Fibroblast of upper back skin (primary cell): ENCODE results near the gene MAST4.

Experiments used
- DNase-seq: peaks from one replicate; pipeline ENCODE4 v3.0.0-alpha.2; 2013

Gene MAST4

DNA sequence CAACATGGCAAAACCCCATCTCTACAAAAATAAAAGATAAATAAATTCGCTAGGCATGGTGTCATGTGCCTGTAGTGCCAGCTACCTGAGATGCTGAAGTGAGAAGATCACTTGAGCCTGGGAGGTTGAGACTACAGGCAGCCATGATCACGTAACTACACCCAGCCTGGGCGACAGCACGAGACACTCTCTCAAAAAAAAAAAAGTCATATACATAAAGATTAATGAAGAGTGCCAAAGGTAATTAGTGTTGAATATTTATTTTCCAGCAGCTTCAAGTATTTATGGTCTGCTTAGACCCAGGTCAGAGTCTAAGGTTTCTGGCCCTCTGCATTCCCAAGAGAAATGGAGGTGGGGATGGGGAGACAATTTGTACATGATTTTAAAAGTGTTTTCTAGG, 432.7 kb downstream of the MAST4 start:
- no peak for DNase-seq

- no peak for DNase-seq
Measured at GRCh38 chr5:67029481-67029880, 433.3 kb downstream of the MAST4 start.

- DNase-seq: peak; percentile 64
Measured at GRCh38 chr5:67030289-67031056, 434.3 kb downstream of the MAST4 start.

DNA sequence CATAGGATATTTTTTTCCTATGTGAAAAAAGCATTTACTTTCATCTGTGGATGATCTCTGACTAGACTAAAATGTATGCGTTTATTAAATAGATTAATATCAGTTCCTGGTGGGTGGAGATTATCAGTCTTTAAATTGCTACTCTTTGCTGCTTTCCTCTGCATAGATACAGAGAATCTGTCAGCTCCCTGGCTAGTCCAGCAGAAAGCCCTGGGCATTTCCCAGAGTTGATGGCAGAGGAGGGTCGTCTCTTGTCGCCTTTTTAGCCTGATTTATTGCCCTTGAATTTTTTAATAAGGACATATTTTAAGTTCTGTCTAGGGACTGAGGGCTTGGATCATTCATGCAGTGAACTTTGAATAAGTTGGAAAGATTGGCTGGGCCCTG, 434.9 kb downstream of the MAST4 start:
- no peak for DNase-seq

GRCh38 chr5:67031692-67032091, 435.5 kb downstream of the MAST4 start:
- DNase-seq: no peak

- peak; percentile 47 for DNase-seq
Measured at GRCh38 chr5:67032921-67033664, 436.9 kb downstream of the MAST4 start.

- peak; percentile 25 for DNase-seq
Measured at GRCh38 chr5:67033880-67034651, 437.9 kb downstream of the MAST4 start.

GRCh38 chr5:67035098-67035740, 439.0 kb downstream of the MAST4 start:
- DNase-seq: no peak

GRCh38 chr5:67037171-67037570, 441.0 kb downstream of the MAST4 start:
- DNase-seq: no peak

DNA sequence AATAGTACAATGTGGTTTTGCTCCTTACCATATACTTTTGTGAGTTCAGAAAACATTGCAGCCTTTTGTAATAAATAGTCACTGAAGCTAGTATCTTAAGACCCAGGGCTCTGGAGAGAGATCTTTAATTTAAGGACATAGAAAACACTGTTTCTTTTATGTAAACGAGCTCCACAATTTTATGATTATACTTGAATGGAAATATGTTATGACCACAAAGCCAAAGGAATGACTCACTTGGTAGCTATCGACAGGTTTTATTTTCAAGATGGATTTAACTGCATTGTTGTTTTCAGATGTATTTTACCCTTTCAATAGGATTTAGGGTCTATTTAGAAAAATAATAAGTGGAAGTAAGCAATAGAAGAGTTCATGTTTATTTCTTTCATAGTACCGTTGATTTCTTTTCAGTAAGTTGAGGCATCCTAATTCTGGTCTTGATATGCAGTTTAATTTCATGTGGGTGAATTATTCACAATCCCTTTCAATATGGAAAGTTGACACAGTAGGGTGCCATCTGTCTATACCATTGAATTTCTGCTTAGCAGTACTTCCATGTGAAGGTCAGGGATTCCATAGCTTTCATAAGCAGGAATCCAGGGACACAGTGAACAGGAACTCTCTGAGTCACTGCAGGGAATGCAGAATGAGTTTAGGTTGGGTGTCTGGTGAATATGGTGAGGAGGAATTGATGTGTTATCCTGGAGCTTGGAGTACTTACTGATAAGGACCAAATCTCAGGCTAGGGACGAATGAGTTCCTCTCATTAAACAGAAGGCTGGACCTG, 442.8 kb downstream of the MAST4 start:
- DNase-seq: peak; percentile 86

DNA sequence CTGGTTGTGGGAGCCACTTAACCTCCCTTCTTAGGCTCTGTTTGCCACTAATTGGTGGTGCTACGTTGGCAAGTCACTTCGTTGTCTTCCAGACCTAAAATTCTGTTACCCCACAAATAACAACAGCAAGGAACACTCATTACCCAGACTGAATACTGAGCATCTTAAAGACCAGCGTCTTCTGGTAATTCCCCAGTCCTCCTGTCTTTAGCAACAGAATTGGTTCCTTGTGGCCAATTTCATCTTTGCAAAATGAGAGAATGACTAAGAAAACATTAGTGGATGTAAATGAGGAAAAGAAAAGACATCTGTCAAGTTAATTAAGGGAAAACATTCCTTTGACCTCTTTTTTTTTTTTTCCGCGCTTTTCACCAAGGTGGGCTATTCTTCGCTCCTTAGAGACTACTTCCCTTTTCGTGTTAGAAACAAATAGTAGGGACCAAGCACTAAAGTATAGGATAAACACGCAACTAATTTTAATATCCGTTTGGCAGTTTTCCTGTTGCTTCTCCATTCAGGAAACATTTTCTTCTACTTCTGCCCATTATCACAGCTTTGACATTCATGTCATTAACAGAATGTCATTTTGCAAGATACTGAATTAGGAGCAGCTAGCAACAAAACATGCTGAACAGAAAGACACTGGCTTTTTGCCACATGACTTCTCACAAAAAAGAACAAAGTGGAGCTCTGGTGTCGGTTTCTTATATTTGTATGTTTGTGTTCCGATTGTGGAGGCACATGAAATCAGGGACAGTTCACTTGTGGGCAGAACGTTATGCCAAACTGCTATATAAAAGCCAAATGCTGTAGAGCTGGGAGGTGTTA, 446.2 kb downstream of the MAST4 start:
- no peak for DNase-seq

GRCh38 chr5:67043796-67044511, 447.8 kb downstream of the MAST4 start:
- DNase-seq: no peak

GRCh38 chr5:67045816-67046740, 449.9 kb downstream of the MAST4 start:
- no peak for DNase-seq

GRCh38 chr5:67047160-67047559, 451.0 kb downstream of the MAST4 start:
- no peak for DNase-seq

GRCh38 chr5:67047616-67048015, 451.4 kb downstream of the MAST4 start:
- no peak for DNase-seq

- DNase-seq: no peak
Measured at GRCh38 chr5:67050125-67050524, 453.9 kb downstream of the MAST4 start.

GRCh38 chr5:67050635-67051034, 454.4 kb downstream of the MAST4 start:
- no peak for DNase-seq

- DNase-seq: no peak
Measured at GRCh38 chr5:67051164-67051563, 455.0 kb downstream of the MAST4 start.

DNA sequence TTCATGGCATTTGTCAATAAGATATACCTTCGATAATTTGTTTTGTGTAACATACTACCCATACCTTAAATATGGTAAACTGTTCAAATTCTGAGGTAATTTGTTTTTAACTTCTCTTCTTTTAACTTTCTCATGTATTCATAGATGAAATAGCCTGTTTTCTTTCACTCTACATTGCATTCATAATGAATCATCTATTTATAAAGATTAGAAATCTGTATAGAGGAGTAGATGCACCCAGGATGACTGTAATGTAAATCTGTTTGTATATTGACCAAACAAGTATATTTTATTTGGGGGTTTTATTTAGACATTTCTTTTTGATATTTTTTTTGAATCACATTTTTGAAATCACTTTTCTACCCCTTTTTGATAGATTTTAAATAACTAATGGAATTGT, 455.8 kb downstream of the MAST4 start:
- DNase-seq: no peak

GRCh38 chr5:67053229-67053628, 457.0 kb downstream of the MAST4 start:
- no peak for DNase-seq
